KBM-7 (cell line): ENCODE measurements around the gene INPP4A.

Experiments
- DNase-seq: peaks from one replicate; pipeline ENCODE4 v3.0.0-alpha.2; 2015
- in situ Hi-C: fragments of 300-500 bp; cut with MboI; formaldehyde crosslinking; loops from 2 replicates; pipeline ENCODE4 v1.14.3; 2020; ENCODE audit warnings: low sequenced_read_pairs, low pct_unique_long_range_greater_than_20kb, mixed read lengths

Gene INPP4A

DNA sequence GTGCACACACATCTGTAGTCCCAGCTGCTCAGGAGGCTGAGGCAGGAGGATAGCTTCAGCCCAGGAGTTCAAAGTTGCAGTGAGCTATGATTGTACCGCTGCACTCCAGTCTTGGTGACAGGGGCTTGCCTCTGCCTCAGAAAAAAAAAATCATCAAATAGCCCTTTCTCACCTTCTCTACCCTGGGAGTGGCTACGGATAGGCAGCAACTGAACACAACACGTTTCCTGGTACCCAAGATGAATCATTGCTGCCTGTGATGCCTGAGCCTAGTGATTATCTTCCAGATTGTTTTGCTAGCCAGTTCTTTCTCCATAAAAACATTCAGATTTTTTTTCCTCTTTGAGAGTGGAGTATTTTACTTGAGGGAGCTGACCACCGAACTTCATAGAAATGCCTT lies 13.5 kb downstream of the INPP4A start:
- in situ Hi-C loops = no loop called here
- no peak for DNase-seq

DNA sequence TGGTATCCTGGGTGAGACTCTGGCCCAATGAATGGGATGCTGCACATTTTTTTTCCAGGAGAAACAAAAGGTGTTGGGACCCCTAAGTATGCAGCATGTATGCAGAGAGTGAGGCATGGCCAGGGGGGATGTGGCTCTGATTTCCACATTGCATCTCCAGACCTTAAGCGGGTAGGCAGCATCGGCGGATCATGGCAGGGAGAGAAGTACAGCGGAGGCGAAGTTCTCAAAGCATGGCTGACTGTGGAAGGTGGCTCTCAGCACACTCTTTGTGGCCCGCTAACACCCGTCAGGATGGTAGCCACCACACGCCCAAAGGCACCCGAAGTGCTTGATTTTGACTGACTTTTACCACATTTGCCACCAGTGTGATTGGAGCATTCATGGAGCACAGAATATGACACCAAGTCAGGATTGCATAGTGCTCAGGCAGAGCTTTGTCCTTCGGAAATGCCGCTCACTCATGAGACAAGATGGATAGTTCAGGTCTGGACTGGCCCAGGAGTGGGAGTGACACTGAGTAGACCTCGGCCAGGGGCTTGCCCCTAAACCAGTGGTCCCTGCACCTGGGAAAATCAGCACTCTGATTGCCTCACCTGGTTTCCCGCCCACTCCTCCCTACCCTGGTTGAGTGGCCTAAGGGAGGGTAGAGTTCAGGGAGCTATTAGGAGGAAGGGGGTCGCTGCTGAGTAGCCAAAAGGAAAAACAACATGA lies 14.2 kb downstream of the INPP4A start:
- in situ Hi-C loops = no loop called here
- DNase-seq = no peak

DNA sequence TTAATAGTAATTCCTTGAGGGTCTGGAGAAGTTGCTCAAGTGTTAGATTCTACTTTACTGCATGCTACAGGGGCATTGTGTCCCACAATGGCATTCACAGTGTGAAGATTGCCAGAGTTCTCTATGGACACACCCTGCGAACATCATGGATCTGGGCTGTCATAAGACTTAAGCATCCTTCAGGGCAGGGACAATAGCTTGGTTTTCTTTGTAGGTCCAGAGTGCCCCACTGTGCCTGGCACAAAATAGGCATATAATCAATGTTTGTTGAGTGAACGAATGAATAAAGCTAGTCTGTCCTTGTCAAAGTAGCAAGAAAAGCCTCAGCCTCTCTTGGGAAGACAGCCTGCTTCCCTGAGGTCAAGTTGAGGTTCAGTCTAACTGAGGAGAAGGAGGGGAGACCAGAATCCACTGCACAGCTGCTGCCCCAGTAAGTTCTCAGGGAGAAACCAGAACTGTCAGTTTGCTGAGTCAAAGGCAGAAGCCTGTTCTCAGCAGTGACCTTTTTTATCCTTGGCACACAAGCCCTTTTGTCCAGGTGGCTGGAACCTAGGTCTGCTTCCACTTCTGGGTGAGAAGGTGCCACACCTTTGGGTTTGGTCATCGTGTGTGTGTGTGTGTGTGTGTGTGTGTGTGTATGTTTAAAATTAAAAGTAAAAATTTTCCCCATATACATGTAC lies 15.0 kb downstream of the INPP4A start:
- DNase-seq = no peak
- in situ Hi-C loops = no loop called here

DNA sequence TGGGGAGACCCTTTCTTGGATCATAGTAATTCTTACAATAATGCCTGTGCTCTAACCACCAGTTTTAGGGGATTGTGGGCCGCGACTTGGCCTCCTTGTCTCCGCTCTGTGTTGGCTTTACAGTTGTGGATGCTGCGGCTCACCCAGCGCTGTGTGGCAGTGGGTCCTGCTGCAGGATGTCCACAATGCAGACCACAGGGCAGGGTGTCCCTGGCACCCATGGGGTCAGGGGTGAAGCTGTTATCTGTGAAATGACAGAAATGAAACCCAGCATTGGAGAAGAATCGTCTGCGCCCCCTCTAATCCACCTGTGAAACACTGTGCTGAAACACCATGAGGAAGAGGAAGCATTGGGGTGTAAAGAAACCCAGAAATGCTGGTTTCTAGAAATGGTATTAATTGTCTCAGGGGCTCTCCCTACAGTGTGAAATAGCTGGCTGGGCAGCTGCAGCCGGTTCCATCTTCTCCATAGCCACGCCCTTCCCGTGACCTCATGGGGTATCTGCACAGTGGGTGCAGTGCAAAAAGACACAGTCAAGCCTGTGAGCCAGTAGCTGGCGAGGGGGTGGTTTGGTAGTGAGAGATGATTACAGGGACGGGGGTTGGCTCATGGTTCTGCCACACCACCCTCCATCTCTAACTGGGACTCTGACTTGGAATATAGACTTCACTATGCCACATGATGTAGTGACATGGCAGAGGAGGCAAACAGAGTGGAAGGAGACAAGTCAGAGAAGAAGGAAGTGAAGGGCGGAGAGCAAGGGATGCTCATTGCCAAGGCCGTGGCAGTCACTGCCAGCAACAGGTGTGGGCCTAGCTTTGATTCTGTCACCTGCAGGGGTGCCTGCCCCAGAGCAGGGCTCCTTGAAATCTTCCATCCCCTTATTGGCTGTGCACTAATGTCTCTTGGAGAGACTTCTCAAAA lies 16.2 kb downstream of the INPP4A start:
- in situ Hi-C loops = no loop called here

DNA sequence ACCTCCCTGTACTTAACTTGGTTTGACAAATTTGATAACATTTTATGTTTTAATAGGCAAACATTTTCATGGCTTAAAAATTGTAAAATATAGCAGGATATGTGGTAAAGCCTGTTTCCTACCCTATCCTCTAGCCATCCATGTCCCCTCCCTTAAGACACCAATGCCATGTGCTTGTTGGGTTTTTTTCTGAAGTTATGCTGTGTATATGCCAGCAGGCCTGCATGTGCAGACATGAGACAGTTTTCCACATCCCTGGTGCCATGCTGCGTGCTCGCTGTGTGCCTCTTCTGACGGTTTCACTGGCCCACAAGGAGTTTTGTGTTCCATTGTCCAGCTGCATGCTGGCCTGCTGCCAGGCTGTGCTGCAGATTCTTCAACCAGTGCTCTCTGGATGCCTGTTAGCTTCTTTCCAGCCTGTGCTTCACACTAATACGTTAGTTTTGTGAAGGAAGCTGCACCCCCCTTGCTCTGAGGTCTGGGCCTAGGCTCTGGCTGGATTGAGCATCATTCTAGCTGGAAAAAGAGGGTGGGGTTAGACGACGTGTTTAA lies 16.9 kb downstream of the INPP4A start:
- in situ Hi-C loops = no loop called here
- no peak for DNase-seq

More for the DNA sequence above, 16.2 kb downstream of the INPP4A start:
- no peak for DNase-seq

DNA sequence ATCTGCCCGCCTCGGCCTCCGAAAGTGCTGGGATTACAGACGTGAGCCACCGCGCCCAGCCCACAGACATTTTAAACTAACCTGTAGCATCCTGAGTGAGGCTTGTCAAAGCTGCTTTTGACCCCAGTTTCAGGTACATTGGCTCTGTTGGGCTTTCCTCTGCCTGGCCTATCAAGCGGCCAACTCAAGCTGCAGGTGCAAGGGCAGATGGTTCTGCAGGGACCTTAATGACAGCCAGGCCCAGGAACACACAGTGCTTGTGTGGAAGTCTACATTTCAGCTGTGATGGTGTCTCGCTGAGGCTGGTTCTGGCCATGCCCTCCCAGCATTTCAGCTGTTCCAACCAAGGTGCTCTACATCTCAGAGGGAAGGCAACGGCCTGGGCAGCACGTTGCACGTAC lies 18.4 kb downstream of the INPP4A start:
- DNase-seq = no peak
- in situ Hi-C loops = no loop called here

DNA sequence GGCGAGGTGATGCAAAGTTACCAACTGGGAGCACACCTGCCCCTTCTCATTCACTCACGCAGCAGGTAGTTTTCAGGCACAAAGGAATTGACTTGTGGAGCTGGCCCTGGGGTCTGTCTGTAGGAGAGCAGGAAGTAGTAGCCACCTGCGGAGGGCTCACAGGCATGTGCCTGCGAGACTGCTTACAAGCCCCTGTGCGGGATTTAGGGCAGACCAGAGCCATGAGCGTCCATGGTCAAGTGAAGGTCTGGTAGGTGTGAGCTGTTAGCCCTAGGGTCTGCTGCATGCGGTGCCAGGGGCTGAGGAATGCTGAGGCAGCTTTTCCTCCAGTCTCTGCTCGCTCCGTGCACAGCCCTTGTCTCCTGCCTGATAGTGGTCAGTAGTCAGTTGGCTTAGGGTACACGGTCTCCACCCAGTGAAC lies 18.9 kb downstream of the INPP4A start:
- DNase-seq = no peak
- in situ Hi-C loops = no loop called here

DNA sequence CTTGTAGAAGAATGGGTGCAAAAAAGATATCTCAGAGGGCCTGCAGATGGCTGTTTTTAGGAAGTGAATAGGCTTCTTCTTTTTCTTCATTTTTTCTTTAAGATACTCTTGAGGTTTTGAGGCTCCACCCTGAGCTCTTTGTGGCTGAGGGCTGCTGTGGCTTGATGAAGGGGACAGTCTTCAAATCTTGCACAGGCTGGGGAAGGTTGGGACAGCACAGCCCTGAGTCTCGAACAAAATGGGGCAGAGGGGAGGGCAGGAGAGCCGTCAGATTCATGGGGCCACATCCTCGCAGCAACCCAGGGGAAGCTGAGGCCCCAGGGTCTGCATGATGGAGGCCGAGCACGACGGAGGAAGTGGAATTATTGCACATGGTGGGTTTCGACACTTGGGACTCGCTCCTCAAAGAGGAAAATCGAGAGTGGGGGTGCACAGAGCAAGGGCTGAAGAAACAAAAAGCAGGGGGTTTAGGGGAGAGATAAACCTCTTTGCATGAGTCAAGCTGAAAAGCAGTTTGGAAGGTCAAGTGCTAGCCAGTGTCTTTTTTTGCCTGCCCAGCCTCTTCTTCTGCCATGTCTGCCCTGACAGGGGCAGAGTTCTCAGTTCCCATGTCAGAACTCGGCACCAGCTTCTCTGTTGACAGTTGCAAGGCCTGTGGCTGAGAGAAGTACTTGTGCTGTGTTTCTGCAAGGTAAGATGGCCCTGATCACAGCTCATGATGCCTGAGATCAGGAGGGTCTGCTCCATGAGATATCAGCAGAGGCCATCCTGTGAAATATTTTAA lies 19.5 kb downstream of the INPP4A start:
- DNase-seq = peak; percentile 82
- in situ Hi-C loops = no loop called here

DNA sequence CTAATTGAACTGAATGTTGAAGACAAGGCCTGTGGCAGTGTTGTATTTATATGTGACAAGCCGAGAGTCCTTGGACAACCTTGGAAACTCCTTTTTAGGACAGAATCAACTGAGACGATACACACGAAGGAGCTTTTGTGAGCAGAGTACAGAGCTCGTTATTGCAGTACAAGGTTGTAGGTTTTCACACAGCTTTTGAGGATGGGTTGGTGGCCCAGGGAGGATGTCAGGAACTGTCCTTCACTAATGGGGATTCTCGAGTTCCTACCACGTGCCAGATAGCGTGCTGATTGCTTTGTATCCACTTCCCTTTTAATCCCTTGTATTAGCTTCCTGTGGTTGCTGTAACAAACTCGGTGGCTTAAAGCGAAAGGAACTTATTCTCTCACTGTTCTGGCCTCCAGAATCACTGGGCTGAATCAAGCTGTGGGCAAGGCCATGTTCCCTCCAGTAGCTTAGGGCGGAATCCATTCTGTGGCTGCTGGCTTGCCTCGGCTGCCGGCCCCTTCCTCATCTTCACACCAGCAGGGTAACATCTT lies 20.2 kb downstream of the INPP4A start:
- in situ Hi-C loops = no loop called here
- DNase-seq = peak; percentile 94

DNA sequence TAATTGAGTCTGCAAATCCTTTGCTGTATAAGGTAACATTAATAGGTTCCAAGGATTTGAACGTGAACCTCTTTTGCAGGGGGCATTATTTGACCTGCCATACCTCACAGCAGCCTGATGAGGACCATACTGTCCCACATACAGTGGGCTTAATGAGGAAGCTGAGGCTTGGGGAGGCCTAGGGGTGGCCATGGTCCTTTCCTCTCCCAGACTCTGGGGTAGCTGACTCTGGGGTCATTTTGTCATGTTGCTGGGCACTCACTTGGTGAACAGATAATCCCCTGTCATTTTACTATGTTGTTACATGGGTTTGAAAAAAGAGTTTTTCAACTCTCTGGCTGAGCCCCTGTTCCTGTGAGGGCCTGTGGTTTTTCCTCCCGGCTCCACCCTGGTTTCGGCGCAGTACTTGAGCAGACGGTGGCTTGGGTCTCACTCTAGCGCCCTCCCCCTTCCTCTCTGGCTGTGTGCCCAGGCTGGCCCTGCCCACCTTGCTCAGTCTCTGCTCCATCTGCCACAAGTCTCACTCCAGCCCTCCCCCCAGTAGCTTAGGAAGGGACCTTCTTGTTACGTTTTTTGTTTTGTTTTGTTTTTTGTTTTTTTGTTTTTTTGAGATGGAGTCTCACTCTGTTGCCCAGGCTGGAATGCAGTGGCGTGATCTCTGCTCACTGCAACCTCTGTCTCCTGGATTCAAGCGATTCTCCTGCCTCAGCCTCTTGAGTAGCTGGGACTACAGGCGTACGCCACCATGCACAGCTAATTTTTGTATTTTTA lies 21.0 kb downstream of the INPP4A start:
- in situ Hi-C loops = no loop called here
- DNase-seq = peak; percentile 97

DNA sequence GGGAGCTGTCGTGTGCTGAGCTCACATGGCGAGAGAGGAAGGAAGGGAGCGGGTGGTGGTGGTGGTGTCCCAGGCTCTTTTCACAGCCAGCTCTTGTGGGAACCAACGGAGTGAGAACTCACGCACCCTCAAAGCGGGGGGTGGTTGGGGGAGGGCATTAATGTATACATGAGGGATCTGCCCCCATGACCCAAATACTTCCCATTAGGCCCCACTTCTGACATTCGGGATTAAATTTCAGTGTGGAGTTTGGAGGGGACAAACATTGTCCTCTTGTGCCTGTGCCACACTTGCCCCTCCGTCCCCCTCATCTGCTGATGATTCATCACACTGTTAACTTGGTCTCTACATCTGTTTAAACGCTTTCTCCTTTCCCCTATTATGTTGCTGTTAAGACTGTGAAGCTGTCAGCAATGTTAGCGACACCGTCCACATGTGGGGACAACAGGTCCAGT lies 22.5 kb downstream of the INPP4A start:
- peak; percentile 37 for DNase-seq
- in situ Hi-C loops = no loop called here

DNA sequence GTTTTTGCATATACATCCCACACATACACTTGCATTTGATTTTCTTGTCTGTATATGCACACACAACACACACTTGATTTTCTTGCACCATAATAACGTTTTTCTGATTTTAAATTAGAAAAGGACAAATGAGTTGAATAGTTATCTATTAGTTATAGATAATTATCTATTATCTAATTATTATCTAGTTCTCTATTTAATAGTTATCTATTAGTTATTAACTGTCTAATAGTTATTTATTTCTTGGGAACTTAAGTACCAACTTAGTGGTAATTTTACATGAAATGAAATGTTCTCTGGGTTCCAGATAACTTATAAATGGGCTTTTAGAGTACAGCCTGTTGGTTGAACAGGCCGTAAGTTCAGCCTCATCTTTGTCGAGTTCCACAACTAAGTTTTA lies 23.0 kb downstream of the INPP4A start:
- in situ Hi-C loops = no loop called here
- DNase-seq = no peak

DNA sequence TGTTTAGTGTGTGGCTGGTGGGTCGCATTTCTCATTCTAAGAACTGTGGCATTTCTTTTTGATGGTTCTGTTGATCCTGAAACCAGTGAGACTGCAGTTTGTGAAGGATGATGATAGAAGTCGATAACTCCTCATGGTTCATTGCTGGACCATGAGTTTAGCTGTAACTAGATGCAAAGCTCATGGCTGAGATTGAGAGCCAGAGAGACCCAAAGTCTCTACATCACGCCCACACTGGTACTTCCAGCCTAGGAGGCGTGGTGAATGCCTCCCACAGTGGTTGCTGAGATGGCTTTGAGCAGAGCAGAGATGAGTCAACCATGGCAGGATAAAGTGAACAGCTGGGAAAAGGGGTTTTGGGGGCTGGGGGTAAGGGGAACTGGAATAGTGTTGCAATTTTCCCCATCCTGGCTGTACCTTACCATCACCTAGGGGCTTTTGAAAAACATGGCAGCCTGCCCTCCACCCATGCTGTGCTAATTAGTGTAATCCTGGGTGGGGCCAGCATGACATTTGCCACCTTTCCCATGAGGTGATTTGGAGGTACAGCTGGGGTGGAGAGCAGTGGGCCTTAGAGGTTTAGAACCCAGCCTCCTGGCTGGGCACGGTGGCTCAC lies 24.1 kb downstream of the INPP4A start:
- DNase-seq = no peak
- in situ Hi-C loops = no loop called here

DNA sequence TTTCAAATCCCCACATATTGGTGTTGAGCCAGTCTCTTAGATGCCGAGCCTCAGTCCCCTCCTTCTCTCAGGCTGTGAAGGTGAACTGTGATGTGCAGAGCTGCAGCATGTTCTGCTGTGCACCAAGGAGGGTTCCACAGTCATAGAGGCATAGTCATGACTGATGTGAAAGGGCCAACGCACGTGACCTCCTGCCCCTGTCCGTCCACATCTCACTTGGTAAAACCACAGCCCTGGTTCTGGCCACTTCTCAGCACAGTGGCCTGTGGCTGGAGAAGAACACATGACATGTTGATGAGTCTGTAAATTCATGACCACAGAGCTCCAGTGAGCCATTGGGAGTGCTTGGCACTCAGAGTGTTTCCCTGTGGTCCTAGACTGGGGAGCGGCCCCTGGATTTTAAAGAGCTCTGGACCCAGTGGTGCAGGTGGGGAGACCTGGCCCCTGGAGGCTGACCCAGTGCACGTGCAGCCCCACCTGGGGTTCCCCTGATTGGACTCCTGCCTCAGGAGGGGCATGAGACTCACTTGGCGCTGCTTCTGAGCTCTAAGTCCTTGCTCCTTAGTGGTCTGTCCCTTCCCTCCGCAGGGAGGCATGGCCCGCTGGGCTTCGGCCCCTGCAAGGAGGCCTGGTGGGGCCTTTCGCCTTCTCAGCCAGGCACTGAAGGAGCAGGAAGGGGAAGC lies 25.3 kb downstream of the INPP4A start:
- DNase-seq = no peak
- in situ Hi-C loops = no loop called here

DNA sequence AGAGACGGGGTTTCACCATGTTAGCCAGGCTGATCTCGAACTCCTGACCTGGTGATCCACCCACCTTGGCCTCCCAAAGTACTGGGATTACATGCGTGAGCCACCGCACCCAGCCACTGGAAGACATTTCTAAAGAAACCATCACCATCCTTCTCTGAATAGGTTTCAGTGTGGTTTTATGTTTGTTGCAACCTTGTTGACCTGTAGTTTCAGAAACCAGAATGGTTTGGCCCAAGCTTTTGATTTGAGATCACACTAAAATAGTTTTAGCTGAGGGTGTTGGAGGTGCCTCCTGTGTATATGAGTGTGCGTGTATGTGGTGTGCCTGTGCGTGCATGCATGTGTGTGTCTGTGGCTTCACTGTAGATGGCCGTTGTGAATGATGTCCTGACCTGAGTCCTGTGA lies 26.2 kb downstream of the INPP4A start:
- no peak for DNase-seq
- in situ Hi-C loops = no loop called here

DNA sequence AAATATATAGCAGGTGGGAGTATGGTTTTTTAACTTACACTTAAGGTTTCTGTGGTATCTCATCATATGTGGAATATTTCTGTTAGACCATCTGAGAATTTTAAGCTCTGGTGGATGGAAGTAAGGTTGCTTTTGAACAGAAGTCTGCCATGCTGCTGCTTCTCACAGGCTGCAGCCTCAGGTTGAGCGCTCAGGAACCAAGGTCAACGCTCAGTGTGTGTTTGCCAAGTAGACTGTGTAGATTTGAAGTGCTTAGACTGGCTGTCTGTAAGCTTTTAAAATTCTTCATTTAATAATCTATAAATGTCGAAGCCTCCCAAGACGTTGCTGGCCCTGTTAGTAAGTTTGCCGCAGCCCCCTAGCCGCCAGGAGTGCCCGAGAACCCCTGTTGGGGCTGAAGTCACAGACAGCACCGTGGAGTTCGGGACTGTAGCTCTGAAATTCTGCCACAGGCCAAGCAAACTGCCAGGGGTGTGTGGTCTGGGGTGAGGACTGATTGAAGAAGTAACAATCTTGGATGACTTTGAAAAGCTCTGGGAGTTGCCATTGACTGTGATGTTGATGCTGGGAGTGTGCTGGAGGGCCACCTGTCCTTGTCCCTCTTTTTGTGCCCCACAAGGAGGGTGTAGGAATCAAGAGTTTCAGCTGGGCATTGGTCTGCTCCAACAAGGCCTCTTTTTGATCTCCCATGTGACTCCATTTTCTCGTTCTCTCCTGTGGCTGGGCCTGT lies 26.9 kb downstream of the INPP4A start:
- in situ Hi-C loops = no loop called here
- no peak for DNase-seq
